ENCODE measurements around the gene SKI.
"Not testable (repeated sequence)": the region's sequence is repeated elsewhere in the genome, so short reads cannot be mapped to it uniquely, and the experiment has no call there.

The SKI gene

GRCh38 chr1:2295526-2295925 is 67.4 kb downstream of the SKI start:
- no peak for DNase-seq

- DNase-seq: not testable (repeated sequence)
Observed at GRCh38 chr1:2296211-2296610, 68.1 kb downstream of the SKI start.

- DNase-seq: no peak
Observed at GRCh38 chr1:2296614-2297013, 68.5 kb downstream of the SKI start.

- no peak for DNase-seq
Observed at GRCh38 chr1:2297246-2298011, 69.3 kb downstream of the SKI start.

GRCh38 chr1:2298685-2299084 is 70.6 kb downstream of the SKI start:
- no peak for DNase-seq

GRCh38 chr1:2299131-2299627 is 71.1 kb downstream of the SKI start:
- no peak for DNase-seq

- no peak for DNase-seq
Observed at GRCh38 chr1:2300004-2300771, 72.1 kb downstream of the SKI start.

- peak; percentile 57 for DNase-seq
Observed at GRCh38 chr1:2300851-2301606, 72.9 kb downstream of the SKI start.

GRCh38 chr1:2301607-2302291 is 73.6 kb downstream of the SKI start:
- no peak for DNase-seq

- no peak for DNase-seq
Observed at GRCh38 chr1:2302292-2302925, 74.3 kb downstream of the SKI start.

- no peak for DNase-seq
Observed at GRCh38 chr1:2303016-2303775, 75.1 kb downstream of the SKI start.

GRCh38 chr1:2303781-2304180 is 75.7 kb downstream of the SKI start:
- no peak for DNase-seq

GRCh38 chr1:2304282-2304681 is 76.2 kb downstream of the SKI start:
- no peak for DNase-seq

GRCh38 chr1:2304921-2305681 is 77.0 kb downstream of the SKI start:
- no peak for DNase-seq

- no peak for DNase-seq
Observed at GRCh38 chr1:2306151-2306978, 78.2 kb downstream of the SKI start.

GRCh38 chr1:2307064-2307605 is 79.0 kb downstream of the SKI start:
- DNase-seq: no peak

GRCh38 chr1:2307972-2308371 is 79.9 kb downstream of the SKI start:
- no peak for DNase-seq

GRCh38 chr1:2308844-2309243 is 80.7 kb downstream of the SKI start:
- no peak for DNase-seq

Measured in fibroblast of skin of scalp (primary cell).